GM23248 (cell line): Measurements from ENCODE around the gene PRDM16. TPM values are rescaled to one million over a fixed set of nuclear protein-coding genes. Genes with fewer than 3 reads are reported as not detected.

Experiments
- DNase-seq: peaks from one replicate; pipeline ENCODE4 v3.0.0-alpha.2; 2015
- H2AFZ ChIP-seq: fragments of 200-600 bp; sonication (generic); 2 replicates; pipeline ENCODE4 v1.6.1; 2016; ENCODE audit warnings: antibody characterized with exemption
- H3F3A ChIP-seq: fragments of 200-600 bp; sonication (generic); 2 replicates; pipeline ENCODE4 v1.6.1; 2016; ENCODE audit warnings: mild to moderate bottlenecking, antibody characterized with exemption, mixed run types; ENCODE audit not compliant: insufficient read depth
- H3K27ac ChIP-seq: fragments of 200-600 bp; sonication (generic); 2 replicates; pipeline ENCODE4 v1.5.1; 2016; ENCODE audit warnings: mild to moderate bottlenecking
- H3K27me3 ChIP-seq: fragments of 200-600 bp; sonication (generic); replicated peaks from 2 replicates; pipeline ENCODE4 v1.6.1; 2016; ENCODE audit warnings: mild to moderate bottlenecking; ENCODE audit not compliant: insufficient read depth
- H3K36me3 ChIP-seq: fragments of 200-600 bp; sonication (generic); 2 replicates; pipeline ENCODE4 v1.6.1; 2016; ENCODE audit warnings: low read depth, mild to moderate bottlenecking
- H3K4me1 ChIP-seq: fragments of 200-600 bp; sonication (generic); 2 replicates; pipeline ENCODE4 v1.6.1; 2016; ENCODE audit warnings: mild to moderate bottlenecking; ENCODE audit not compliant: insufficient read depth
- H3K4me2 ChIP-seq: fragments of 200-600 bp; sonication (generic); one replicate; pipeline ENCODE4 v1.6.1; 2016; ENCODE audit warnings: mild to moderate bottlenecking; ENCODE audit not compliant: unreplicated experiment
- H3K4me3 ChIP-seq: fragments of 200-600 bp; sonication (generic); 2 replicates; pipeline ENCODE4 v1.5.1; 2016; ENCODE audit warnings: mild to moderate bottlenecking
- H3K79me2 ChIP-seq: fragments of 200-600 bp; sonication (generic); 2 replicates; pipeline ENCODE4 v1.6.1; 2016; ENCODE audit warnings: mild to moderate bottlenecking; ENCODE audit not compliant: insufficient read depth
- H3K9ac ChIP-seq: fragments of 200-600 bp; sonication (generic); 2 replicates; pipeline ENCODE4 v1.6.1; 2016; ENCODE audit warnings: mild to moderate bottlenecking
- H3K9me2 ChIP-seq: fragments of 200-600 bp; sonication (generic); 2 replicates; pipeline ENCODE4 v1.6.1; 2016; ENCODE audit warnings: mixed run types, mild to moderate bottlenecking, moderate library complexity; ENCODE audit not compliant: insufficient read depth
- H3K9me3 ChIP-seq: fragments of 200-600 bp; sonication (generic); one replicate; pipeline ENCODE4 v1.6.1; 2017; ENCODE audit warnings: low read depth
- H4K20me1 ChIP-seq: fragments of 200-600 bp; sonication (generic); 2 replicates; pipeline ENCODE4 v1.6.0; 2016; ENCODE audit not compliant: insufficient read depth
- EZH2 ChIP-seq: fragments of 200-600 bp; sonication (generic); IDR thresholded peaks from 2 replicates; pipeline ENCODE4 v1.6.1; 2018; ENCODE audit warnings: antibody characterized with exemption, mild to moderate bottlenecking; ENCODE audit not compliant: insufficient read depth, poor library complexity, severe bottlenecking
- EZH2phosphoT487 ChIP-seq: fragments of 200-600 bp; sonication (generic); IDR thresholded peaks from 2 replicates; pipeline ENCODE4 v1.6.1; 2018; ENCODE audit warnings: antibody characterized with exemption, moderate library complexity, mild to moderate bottlenecking, low read depth; ENCODE audit not compliant: insufficient read depth
- WGBS, 2 experiments: methylation state at CpG; one replicate each; pipeline ENCODE4 v1.1.6; 2015 to 2017; ENCODE audit warnings: low lambda C conversion rate in 2 of 2, low coverage in 1 of 2; ENCODE audit errors: missing lambda C conversion rate in 2 of 2; 5-methylcytosine and 5-hydroxymethylcytosine counted together
- in situ Hi-C: fragments of 300-500 bp; cut with MboI; formaldehyde crosslinking; loops from 2 replicates; pipeline ENCODE4 v1.15.0; 2020
- polyA plus RNA-seq: library from polyadenylated mRNA; unstranded; fragments of >200 nt; fragmentation: Nextera tagmentation; extraction: Ambion mirVana; gene quantifications from 2 replicates; pipeline ENCODE4 v1.2.1, GENCODE V29; 2016
- total RNA-seq: library from RNA; depleted of rRNA; stranded (reverse); fragments of >200 nt; shearing (Covaris generic); gene quantifications from 2 replicates; pipeline ENCODE4 v1.2.3, GENCODE V29; 2014

PRDM16 gene
- total and polyA plus RNA-seq, 2 experiments from 2014 or later, result 0.18 TPM; not detected in 1

- no peak overlapping the region for H3K9ac ChIP-seq
- in situ Hi-C loops, result no loop called here
- H3K9me2 ChIP-seq, result no peaks in the 10 kb centered on the region
- H3F3A ChIP-seq, result no peaks in the 10 kb centered on the region
- peaks cover 6% of the 10 kb centered on the region for H3K27me3 ChIP-seq
- H3K4me3 ChIP-seq, result no peak overlapping the region
- no peak overlapping the region for H3K4me2 ChIP-seq
- no peaks in the 10 kb centered on the region for H3K36me3 ChIP-seq
- WGBS, 2 experiments, result 82 to 84% methylated on average over 19 of the region's 19 CpGs
- H3K4me1 ChIP-seq, result no peaks in the 10 kb centered on the region
- no peak for DNase-seq
- no peaks in the 10 kb centered on the region for H3K79me2 ChIP-seq
- no peaks in the 10 kb centered on the region for H4K20me1 ChIP-seq
- no peaks in the 10 kb centered on the region for H3K9me3 ChIP-seq
- TF ChIP-seq EZH2phosphoT487 (no peak), EZH2 (no peak)
- no peak overlapping the region for H2AFZ ChIP-seq
- no peak overlapping the region for H3K27ac ChIP-seq
These were observed 208.6 kb downstream of the PRDM16 start for GRCh38 chr1:3277623-3278022.

GRCh38 chr1:3278416-3279181, 209.6 kb downstream of the PRDM16 start:
- no peak overlapping the region for H3K9ac ChIP-seq
- no peaks in the 10 kb centered on the region for H4K20me1 ChIP-seq
- TF ChIP-seq EZH2 (no peak), EZH2phosphoT487 (no peak)
- WGBS, 2 experiments, result 81 to 84% methylated on average over 32 of the region's 37 CpGs
- no peaks in the 10 kb centered on the region for H3K79me2 ChIP-seq
- in situ Hi-C loops, result no loop called here
- no peak overlapping the region for H3K4me2 ChIP-seq
- no peaks in the 10 kb centered on the region for H3K9me2 ChIP-seq
- H2AFZ ChIP-seq, result no peak overlapping the region
- no peak overlapping the region for H3K27ac ChIP-seq
- peaks cover 8% of the 10 kb centered on the region for H3K27me3 ChIP-seq
- no peak for DNase-seq
- H3K9me3 ChIP-seq, result no peaks in the 10 kb centered on the region
- no peaks in the 10 kb centered on the region for H3K36me3 ChIP-seq
- H3K4me1 ChIP-seq, result no peaks in the 10 kb centered on the region
- H3K4me3 ChIP-seq, result no peak overlapping the region
- no peaks in the 10 kb centered on the region for H3F3A ChIP-seq

- H3K4me3 ChIP-seq, result no peak overlapping the region
- H3K4me1 ChIP-seq, result no peaks in the 10 kb centered on the region
- H3F3A ChIP-seq, result no peaks in the 10 kb centered on the region
- DNase-seq, result no peak
- H3K27ac ChIP-seq, result no peak overlapping the region
- H2AFZ ChIP-seq, result no peak overlapping the region
- in situ Hi-C loops, result no loop called here
- 77 to 86% methylated on average over 13 to 18 of the region's 19 CpGs for whole genome bisulfite sequencing, 2 experiments
- H3K9me2 ChIP-seq, result no peaks in the 10 kb centered on the region
- TF ChIP-seq EZH2phosphoT487, result no peak
- no peak for TF ChIP-seq EZH2
- no peaks in the 10 kb centered on the region for H3K36me3 ChIP-seq
- no peaks in the 10 kb centered on the region for H4K20me1 ChIP-seq
- H3K79me2 ChIP-seq, result no peaks in the 10 kb centered on the region
- H3K9me3 ChIP-seq, result no peaks in the 10 kb centered on the region
- H3K9ac ChIP-seq, result no peak overlapping the region
- no peak overlapping the region for H3K4me2 ChIP-seq
- H3K27me3 ChIP-seq, result peaks cover 13% of the 10 kb centered on the region
These were observed 210.1 kb downstream of the PRDM16 start for GRCh38 chr1:3279182-3279470.

- Histone ChIP-seq H3K9me2 (no peaks in the 10 kb centered on the region), H3K9ac (no peak overlapping the region), H3K9me3 (no peaks in the 10 kb centered on the region), H3K79me2 (no peaks in the 10 kb centered on the region), H3K36me3 (no peaks in the 10 kb centered on the region), H3K27me3 (peaks cover 37% of the 10 kb centered on the region), H3K27ac (no peak overlapping the region), H4K20me1 (no peaks in the 10 kb centered on the region), H3F3A (no peaks in the 10 kb centered on the region), H3K4me2 (no peak overlapping the region), H3K4me1 (no peaks in the 10 kb centered on the region), H3K4me3 (no peak overlapping the region), H2AFZ (no peak overlapping the region)
- in situ Hi-C loops, result no loop called here
- TF ChIP-seq EZH2, result no peak
- TF ChIP-seq EZH2phosphoT487, result no peak
- WGBS, 2 experiments, result 67 to 71% methylated on average over 8 of the region's 8 CpGs
- no peak for DNase-seq
These were observed 212.7 kb downstream of the PRDM16 start for GRCh38 chr1:3281735-3282134.

- H3K79me2 ChIP-seq, result no peaks in the 10 kb centered on the region
- H3F3A ChIP-seq, result no peaks in the 10 kb centered on the region
- H4K20me1 ChIP-seq, result no peaks in the 10 kb centered on the region
- H3K27ac ChIP-seq, result no peak overlapping the region
- no peak for TF ChIP-seq EZH2phosphoT487
- no peak for TF ChIP-seq EZH2
- H3K9me3 ChIP-seq, result no peaks in the 10 kb centered on the region
- peaks cover 37% of the 10 kb centered on the region for H3K27me3 ChIP-seq
- H3K9ac ChIP-seq, result no peak overlapping the region
- H3K4me2 ChIP-seq, result no peak overlapping the region
- DNase-seq, result no peak
- H3K9me2 ChIP-seq, result no peaks in the 10 kb centered on the region
- no peak overlapping the region for H3K4me3 ChIP-seq
- 63 to 73% methylated on average over 8 to 9 of the region's 9 CpGs for WGBS, 2 experiments
- H3K36me3 ChIP-seq, result no peaks in the 10 kb centered on the region
- H3K4me1 ChIP-seq, result no peaks in the 10 kb centered on the region
- H2AFZ ChIP-seq, result no peak overlapping the region
- in situ Hi-C loops, result no loop called here
These were observed 213.2 kb downstream of the PRDM16 start for GRCh38 chr1:3282186-3282585.
